Neural cell (in vitro differentiated cells): Measurements from ENCODE around the gene LUC7L3. TPM values are rescaled to one million over a fixed set of nuclear protein-coding genes. Genes with fewer than 3 reads are reported as not detected.

Experiments used
- H2AFZ ChIP-seq: fragments of 200-600, 300-800 bp; sonication (generic), shearing (Covaris generic); 2 replicates; pipeline ENCODE4 v1.6.0; 2014; ENCODE audit warnings: low read depth, mild to moderate bottlenecking, antibody characterized with exemption, low read length, moderate library complexity
- H3F3A ChIP-seq: fragments of 200-600 bp; shearing (Covaris generic); 2 replicates; pipeline ENCODE4 v1.6.1; 2016; ENCODE audit warnings: mild to moderate bottlenecking, moderate library complexity, mixed read lengths, antibody characterized with exemption, low read length; ENCODE audit not compliant: insufficient read depth, poor library complexity, severe bottlenecking
- H3K27ac ChIP-seq: fragments of 200-600, 300-800 bp; sonication (generic), shearing (Covaris generic); 2 replicates; pipeline ENCODE4 v1.5.1; 2014; ENCODE audit warnings: mild to moderate bottlenecking, low read length, moderate library complexity
- H3K27me3 ChIP-seq: fragments of 300-800, 200-600 bp; sonication (generic), shearing (Covaris generic); 2 replicates; pipeline ENCODE4 v1.6.0; 2014; ENCODE audit warnings: mild to moderate bottlenecking, low read depth, low read length, moderate library complexity; ENCODE audit not compliant: insufficient read depth
- H3K36me3 ChIP-seq: fragments of 300-800, 200-600 bp; sonication (generic), shearing (Covaris generic); 2 replicates; pipeline ENCODE4 v1.5.1; 2014; ENCODE audit warnings: mild to moderate bottlenecking, antibody characterized with exemption, low read length, moderate library complexity; ENCODE audit not compliant: insufficient read depth
- H3K4me2 ChIP-seq: fragments of 300-800, 200-600 bp; sonication (generic), shearing (Covaris generic); 2 replicates; pipeline ENCODE4 v1.6.0; 2014; ENCODE audit warnings: mild to moderate bottlenecking, low read length
- H3K4me3 ChIP-seq: fragments of 300-800, 200-600 bp; sonication (generic), shearing (Covaris generic); 2 replicates; pipeline ENCODE4 v1.5.1; 2014; ENCODE audit warnings: mild to moderate bottlenecking, low read length, moderate library complexity
- H3K79me2 ChIP-seq: fragments of 200-600 bp; shearing (Covaris generic); replicated peaks from 2 replicates; pipeline ENCODE4 v1.6.0; 2014; ENCODE audit warnings: mild to moderate bottlenecking, low read length, moderate library complexity; ENCODE audit not compliant: insufficient read depth
- H3K9ac ChIP-seq: fragments of 300-800, 200-600 bp; sonication (generic), shearing (Covaris generic); 2 replicates; pipeline ENCODE4 v1.6.1; 2016; ENCODE audit warnings: mild to moderate bottlenecking, low read length, mixed read lengths
- H3K9me2 ChIP-seq: fragments of 200-600 bp; shearing (Covaris generic); 2 replicates; pipeline ENCODE4 v1.6.1; 2016; ENCODE audit warnings: mild to moderate bottlenecking, low read length, mixed read lengths; ENCODE audit not compliant: insufficient read depth
- H3K9me3 ChIP-seq: fragments of 200-600, 300-800 bp; sonication (generic), shearing (Covaris generic); 2 replicates; pipeline ENCODE4 v1.6.1; 2016; ENCODE audit warnings: mild to moderate bottlenecking, mixed run types, low read length, moderate library complexity, mixed read lengths
- H4K20me1 ChIP-seq: fragments of 200-600 bp; shearing (Covaris generic); 2 replicates; pipeline ENCODE4 v1.6.1; 2016; ENCODE audit warnings: mild to moderate bottlenecking, mixed run types; ENCODE audit not compliant: insufficient read depth
- EP300 ChIP-seq: fragments of 450-650 bp; conservative IDR thresholded peaks from 2 replicates; pipeline ENCODE4 v1.6.1; 2014; ENCODE audit warnings: antibody characterized with exemption, mild to moderate bottlenecking, moderate library complexity; ENCODE audit not compliant: poor library complexity, severe bottlenecking
- EZH2 ChIP-seq: fragments of 200-600, 300-800 bp; shearing (Covaris generic), sonication (generic); IDR thresholded peaks from 2 replicates; pipeline ENCODE4 v1.6.1; 2014; ENCODE audit warnings: antibody characterized with exemption, low read length, borderline replicate concordance, mild to moderate bottlenecking; ENCODE audit not compliant: insufficient read depth, poor library complexity, severe bottlenecking
- MXI1 ChIP-seq: fragments of 450-650 bp; conservative IDR thresholded peaks from 2 replicates; pipeline ENCODE4 v1.6.1; 2014; ENCODE audit warnings: antibody characterized with exemption, mild to moderate bottlenecking; ENCODE audit not compliant: poor library complexity, severe bottlenecking
- POLR2AphosphoS5 ChIP-seq: IDR thresholded peaks from 2 replicates; pipeline ENCODE4 v1.6.1; 2012
- RAD21 ChIP-seq: fragments of 450-650 bp; conservative IDR thresholded peaks from 2 replicates; pipeline ENCODE4 v1.6.1; 2014; ENCODE audit warnings: antibody characterized with exemption, mild to moderate bottlenecking, moderate library complexity
- SMC3 ChIP-seq: fragments of 450-650 bp; conservative IDR thresholded peaks from 2 replicates; pipeline ENCODE4 v1.6.1; 2014; ENCODE audit warnings: antibody characterized with exemption, mild to moderate bottlenecking, moderate library complexity; ENCODE audit not compliant: poor library complexity
- TAF1 ChIP-seq: IDR thresholded peaks from 2 replicates; pipeline ENCODE4 v1.6.1; 2012; ENCODE audit warnings: low read depth
- polyA plus RNA-seq: library from polyadenylated mRNA; depleted of rRNA; stranded (reverse); fragments of >200 nt; gene quantifications from 2 replicates; pipeline ENCODE4 v1.2.3, GENCODE V29; 2014
- TF ChIP-seq, protein P1 (sequence below): fragments of 450-650 bp; IDR thresholded peaks from 2 replicates; pipeline ENCODE4 v1.5.1; 2014; ENCODE audit warnings: antibody characterized with exemption, mild to moderate bottlenecking, moderate library complexity; ENCODE audit not compliant: poor library complexity, severe bottlenecking
- TF ChIP-seq, protein P2 (sequence below): IDR thresholded peaks from 2 replicates; pipeline ENCODE4 v1.6.1; 2012; ENCODE audit warnings: borderline replicate concordance

The LUC7L3 gene
- polyA plus RNA-seq, 1 donor from 2014 or later = 677 TPM

DNA sequence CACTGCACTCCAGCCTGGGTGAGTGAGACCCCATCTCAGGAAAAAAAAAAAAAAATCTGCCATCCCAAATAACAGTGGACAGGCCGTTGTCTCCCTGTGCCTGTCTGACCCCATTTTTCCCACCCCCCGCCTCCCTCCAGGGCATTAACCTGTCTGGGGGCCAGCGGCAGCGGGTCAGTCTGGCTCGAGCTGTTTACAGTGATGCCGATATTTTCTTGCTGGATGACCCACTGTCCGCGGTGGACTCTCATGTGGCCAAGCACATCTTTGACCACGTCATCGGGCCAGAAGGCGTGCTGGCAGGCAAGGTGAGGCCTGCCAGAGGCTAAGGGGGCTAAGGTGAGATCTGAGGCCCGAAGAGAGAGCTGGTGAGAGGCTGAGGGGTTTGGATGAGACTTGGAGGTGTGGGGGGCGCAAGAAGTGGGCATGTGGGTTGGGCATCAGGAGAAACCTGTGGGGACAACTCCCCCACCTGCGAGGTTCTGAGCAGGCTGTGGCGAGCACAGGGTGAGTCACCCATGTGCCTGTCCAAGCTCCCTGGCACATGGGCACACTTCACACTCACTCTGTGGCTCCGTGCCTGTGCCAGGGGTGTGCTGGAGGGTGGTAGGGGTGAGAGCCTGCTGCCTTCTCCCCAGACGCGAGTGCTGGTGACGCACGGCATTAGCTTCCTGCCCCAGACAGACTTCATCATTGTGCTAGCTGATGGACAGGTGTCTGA is 46.4 kb upstream of the LUC7L3 start:
- no peaks in the 10 kb centered on the region for H3K9me3 ChIP-seq
- H3K4me2 ChIP-seq = no peak overlapping the region
- no peak for TF ChIP-seq EP300
- no peak for TF ChIP-seq SMC3
- H4K20me1 ChIP-seq = no peaks in the 10 kb centered on the region
- no peaks in the 10 kb centered on the region for H3K79me2 ChIP-seq
- no peak overlapping the region for H3K4me3 ChIP-seq
- no peak overlapping the region for H3K27ac ChIP-seq
- no peak overlapping the region for H2AFZ ChIP-seq
- H3K9ac ChIP-seq = no peak overlapping the region
- H3K9me2 ChIP-seq = no peaks in the 10 kb centered on the region
- H3F3A ChIP-seq = no peaks in the 10 kb centered on the region
- no peaks in the 10 kb centered on the region for H3K36me3 ChIP-seq
- no peaks in the 10 kb centered on the region for H3K27me3 ChIP-seq

- H3K9me3 ChIP-seq = no peaks in the 10 kb centered on the region
- no peaks in the 10 kb centered on the region for H3F3A ChIP-seq
- no peak overlapping the region for H2AFZ ChIP-seq
- no peak overlapping the region for H3K4me3 ChIP-seq
- no peaks in the 10 kb centered on the region for H3K36me3 ChIP-seq
- no peak overlapping the region for H3K9ac ChIP-seq
- no peak overlapping the region for H3K4me2 ChIP-seq
- no peaks in the 10 kb centered on the region for H4K20me1 ChIP-seq
- no peaks in the 10 kb centered on the region for H3K9me2 ChIP-seq
- no peaks in the 10 kb centered on the region for H3K79me2 ChIP-seq
- H3K27me3 ChIP-seq = no peaks in the 10 kb centered on the region
- H3K27ac ChIP-seq = no peak overlapping the region
- TF ChIP-seq TAF1 (no peak), SMC3 (no peak), MXI1 (no peak), EP300 (no peak), EZH2 (no peak), POLR2AphosphoS5 (no peak), RAD21 (no peak)
- TF ChIP-seq, protein P1, sequence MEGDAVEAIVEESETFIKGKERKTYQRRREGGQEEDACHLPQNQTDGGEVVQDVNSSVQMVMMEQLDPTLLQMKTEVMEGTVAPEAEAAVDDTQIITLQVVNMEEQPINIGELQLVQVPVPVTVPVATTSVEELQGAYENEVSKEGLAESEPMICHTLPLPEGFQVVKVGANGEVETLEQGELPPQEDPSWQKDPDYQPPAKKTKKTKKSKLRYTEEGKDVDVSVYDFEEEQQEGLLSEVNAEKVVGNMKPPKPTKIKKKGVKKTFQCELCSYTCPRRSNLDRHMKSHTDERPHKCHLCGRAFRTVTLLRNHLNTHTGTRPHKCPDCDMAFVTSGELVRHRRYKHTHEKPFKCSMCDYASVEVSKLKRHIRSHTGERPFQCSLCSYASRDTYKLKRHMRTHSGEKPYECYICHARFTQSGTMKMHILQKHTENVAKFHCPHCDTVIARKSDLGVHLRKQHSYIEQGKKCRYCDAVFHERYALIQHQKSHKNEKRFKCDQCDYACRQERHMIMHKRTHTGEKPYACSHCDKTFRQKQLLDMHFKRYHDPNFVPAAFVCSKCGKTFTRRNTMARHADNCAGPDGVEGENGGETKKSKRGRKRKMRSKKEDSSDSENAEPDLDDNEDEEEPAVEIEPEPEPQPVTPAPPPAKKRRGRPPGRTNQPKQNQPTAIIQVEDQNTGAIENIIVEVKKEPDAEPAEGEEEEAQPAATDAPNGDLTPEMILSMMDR = no peak
- TF ChIP-seq, protein P2, sequence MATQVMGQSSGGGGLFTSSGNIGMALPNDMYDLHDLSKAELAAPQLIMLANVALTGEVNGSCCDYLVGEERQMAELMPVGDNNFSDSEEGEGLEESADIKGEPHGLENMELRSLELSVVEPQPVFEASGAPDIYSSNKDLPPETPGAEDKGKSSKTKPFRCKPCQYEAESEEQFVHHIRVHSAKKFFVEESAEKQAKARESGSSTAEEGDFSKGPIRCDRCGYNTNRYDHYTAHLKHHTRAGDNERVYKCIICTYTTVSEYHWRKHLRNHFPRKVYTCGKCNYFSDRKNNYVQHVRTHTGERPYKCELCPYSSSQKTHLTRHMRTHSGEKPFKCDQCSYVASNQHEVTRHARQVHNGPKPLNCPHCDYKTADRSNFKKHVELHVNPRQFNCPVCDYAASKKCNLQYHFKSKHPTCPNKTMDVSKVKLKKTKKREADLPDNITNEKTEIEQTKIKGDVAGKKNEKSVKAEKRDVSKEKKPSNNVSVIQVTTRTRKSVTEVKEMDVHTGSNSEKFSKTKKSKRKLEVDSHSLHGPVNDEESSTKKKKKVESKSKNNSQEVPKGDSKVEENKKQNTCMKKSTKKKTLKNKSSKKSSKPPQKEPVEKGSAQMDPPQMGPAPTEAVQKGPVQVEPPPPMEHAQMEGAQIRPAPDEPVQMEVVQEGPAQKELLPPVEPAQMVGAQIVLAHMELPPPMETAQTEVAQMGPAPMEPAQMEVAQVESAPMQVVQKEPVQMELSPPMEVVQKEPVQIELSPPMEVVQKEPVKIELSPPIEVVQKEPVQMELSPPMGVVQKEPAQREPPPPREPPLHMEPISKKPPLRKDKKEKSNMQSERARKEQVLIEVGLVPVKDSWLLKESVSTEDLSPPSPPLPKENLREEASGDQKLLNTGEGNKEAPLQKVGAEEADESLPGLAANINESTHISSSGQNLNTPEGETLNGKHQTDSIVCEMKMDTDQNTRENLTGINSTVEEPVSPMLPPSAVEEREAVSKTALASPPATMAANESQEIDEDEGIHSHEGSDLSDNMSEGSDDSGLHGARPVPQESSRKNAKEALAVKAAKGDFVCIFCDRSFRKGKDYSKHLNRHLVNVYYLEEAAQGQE = no peak
Measured at GRCh38 chr17:50675190-50675589, 44.2 kb upstream of the LUC7L3 start.
